Eye (tissue), 1 donor: ENCODE data around the gene LVRN.
A peak's percentile ranks its signal among the peaks of the same experiment; 100 is the strongest.

ENCODE experiments used
- DNase-seq: peaks from one replicate; pipeline ENCODE4 v3.0.0-alpha.2; 2015

The LVRN gene

DNA sequence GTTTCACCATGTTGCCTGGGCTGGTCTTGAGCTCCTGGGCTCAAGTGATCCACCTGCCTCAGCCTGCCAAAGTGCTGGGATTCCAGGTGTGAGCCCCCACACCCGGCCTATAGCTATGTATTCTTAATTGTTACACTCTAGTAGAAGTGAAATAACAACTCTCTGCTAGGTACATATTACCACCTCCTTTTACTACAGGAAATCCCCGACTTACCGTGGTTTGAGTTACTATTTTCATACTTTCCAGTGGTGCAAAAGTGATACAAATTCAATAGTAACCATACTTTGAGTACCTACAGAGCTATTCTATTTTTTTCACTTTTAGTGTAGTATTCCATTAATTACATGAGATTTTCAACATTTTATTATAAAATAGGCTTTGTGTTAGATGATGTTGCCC, 70.7 kb downstream of the LVRN start:
- DNase-seq = no peak

DNA sequence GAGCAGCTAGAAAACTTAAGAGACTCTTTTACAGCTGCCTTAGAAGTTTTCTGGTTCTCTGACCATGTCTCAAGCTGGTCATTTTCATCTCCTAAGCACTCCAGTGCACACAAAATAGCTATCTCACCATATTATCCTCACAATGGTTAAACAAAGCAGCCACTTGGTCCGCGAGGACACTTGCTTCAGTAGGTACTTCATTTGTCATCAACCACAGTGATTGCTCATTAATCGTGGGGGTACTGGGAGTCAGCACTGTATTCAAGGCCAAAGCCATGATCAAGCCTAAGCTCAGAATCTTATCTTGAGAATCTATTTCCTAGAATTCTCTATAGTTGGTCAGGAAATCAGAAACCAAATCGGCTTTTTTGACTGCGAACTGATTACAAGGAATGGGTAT, 72.8 kb downstream of the LVRN start:
- DNase-seq = no peak

DNA sequence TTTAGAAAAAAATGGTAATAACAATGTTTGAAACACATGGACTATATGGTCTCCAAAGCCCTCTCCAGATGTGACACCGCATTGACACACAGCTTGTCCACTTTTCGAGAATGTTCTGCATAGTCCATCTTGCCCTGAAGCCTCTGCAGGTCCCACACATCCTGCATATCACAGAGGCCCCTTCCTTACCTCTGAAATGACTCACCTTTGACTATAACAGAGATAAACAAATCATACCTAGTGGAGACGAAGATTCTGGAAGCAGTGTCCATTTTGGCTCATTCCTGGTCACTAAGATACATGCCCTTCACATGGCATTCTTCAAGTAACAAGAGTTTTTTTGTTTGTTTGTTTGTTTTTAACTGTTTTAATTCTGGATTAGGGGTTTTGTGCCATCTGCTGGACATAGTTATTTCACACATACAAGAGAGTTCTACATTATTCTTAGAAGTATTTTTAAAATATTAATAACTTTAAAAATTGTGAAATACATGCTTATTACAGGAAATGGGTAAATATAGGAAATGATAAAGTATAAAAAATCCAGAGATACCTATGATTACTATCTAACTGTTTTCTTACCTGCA, 75.1 kb downstream of the LVRN start:
- no peak for DNase-seq

DNA sequence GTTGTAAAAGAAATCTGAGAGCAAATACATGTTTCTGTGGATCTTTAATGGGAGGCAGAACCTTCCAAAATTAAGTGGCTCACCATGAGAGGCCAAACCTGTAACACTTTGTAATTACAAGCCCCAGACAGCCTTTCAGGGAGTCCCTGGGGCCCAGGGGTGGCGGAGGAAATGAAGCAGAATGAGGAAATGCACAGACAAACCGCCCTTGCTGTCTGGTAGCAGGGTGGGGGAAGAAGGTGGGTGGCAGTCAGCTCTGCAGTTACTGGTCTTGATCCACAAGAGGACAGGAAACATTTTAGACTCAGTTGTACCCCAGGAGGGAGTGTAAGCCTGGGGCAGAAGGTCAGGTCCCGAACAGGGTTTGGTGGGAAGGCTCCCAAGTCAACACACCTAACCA, 76.5 kb downstream of the LVRN start:
- no peak for DNase-seq

DNA sequence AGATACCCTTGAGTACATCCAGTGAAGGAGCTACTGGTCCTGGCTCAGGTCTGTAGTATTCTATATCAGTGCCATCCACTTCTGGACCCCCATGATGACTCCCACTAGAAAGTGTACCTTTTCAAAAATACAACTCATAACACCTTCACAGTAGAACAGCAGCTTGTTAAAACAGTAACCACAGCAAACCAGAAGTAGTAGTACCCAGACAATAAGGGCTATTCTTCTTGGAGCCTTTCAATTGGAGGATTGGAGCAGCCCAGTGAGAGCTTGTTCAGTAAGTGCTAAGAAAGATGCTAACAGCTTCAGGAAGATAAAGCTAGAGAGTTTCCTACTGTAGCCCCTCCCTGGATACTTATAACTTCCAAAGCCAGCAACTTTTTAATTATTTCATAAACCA, 80.1 kb downstream of the LVRN start:
- DNase-seq = no peak

DNA sequence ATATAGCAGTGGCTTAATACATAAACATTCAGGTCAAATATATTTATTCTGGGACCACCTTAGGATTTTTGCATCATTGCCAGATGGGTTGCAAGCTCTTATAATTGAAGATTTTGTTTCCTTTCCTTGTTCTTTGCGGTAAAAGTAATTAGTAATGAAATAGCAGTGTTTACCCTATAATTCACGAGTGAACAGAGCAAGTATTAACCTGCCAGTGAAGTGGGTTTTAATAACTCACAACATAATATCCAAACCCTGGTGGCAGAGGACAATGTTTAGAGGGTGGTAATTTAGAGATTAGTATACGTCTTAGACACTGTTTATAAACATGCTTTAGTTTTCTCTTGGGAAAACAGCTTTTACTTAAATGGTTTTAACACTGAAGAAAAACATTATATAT, 81.8 kb downstream of the LVRN start:
- DNase-seq = no peak

DNA sequence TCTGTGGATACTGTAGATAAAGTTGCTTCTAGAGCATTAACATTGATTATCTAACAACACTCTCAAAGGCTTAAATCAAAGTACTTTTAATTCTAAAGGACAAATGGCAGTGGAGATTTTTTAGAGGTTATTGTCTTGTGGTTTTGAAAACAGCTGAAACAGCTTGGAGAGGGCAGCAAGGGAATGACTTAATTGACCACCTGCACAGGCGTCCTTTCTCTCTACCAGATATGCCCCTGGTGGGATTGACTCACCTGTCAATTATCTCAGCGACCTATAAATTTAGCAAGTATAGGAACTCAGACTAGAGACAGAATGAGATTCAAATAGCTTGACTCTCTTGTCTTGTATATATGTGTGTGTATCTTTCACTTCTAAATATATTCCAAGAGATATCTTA, 83.5 kb downstream of the LVRN start:
- DNase-seq = no peak

DNA sequence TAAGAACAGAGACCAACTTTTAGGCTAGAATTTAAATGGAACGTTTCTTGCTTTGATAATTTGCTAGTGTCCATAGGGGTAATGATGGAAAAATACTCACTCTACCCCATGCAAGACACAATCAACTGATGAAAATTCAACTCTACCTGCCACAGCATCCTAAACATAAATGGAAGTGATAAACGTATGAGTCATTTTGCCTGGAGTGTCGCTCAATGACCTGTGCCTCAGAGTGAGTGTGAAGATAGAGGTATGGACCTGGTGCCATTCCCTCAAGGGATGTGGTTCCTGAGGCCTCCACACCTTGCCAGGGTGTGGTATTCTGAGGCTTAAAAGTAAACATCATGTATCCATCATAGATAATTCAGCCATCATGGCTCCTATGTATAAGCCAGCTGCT, 84.0 kb downstream of the LVRN start:
- no peak for DNase-seq

DNA sequence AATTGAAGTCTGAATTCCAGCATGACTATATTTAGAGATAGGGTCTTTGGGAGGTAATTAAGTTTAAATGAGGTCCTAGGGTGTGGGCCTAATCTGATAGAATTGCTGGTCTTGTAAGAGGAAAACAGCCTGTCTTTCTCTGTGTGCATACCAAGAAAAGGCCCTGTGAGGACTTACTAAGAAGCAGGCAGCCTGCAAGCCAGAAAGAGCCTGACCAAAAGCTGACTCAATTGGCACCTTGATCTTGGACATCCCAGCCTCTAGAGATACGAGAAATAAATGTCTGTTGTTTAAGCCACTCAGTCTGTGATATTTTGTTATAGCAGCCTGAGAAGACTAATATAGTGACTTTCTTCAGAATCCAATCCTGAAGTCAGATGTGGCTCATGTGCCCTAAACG, 84.5 kb downstream of the LVRN start:
- DNase-seq = no peak

DNA sequence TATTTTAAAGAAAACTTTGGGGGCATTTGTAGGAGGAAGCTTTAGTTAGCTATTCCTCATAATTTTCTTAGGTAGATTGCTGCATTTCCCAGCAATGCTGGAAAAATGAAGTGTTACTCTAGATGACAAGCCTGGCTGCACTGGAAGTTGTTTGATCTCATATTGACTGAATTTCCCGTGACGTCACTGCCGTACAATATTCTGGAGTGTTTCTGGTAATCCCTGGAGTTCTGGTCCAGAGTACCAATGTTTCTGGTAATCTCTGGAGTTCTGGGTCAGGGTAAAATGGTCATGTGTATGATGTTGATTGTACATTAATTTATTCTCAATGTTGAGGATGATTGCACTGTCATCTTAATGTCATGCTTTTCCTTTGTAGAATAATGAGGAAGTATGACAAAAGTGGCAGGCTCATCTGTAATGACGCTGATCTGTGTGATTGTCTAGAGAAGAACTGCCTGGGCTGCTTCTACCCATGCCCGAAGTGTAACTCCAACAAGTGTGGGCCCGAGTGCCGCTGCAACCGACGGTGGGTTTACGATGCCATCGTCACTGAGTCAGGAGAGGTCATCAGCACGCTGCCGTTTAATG, 96.2 kb downstream of the LVRN start:
- no peak for DNase-seq

DNA sequence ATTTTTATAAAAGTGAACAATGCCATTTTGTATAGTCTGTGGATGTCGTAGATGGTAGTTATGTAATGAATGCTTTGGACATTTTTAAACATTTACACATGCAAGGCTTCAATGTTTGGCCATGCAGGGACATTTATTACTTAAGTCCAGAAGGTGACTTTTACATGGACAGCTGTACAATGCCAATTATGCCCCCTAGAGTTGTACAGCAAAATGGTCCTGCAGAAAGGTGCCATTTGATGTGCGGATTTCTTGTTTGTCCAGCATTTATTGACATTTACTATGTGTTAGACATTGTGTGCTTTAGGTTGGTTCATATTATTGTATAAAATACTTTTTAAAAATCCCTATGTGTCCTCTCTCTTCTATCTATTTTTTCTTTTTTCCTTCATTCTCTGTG, 100.1 kb downstream of the LVRN start:
- DNase-seq = no peak

DNA sequence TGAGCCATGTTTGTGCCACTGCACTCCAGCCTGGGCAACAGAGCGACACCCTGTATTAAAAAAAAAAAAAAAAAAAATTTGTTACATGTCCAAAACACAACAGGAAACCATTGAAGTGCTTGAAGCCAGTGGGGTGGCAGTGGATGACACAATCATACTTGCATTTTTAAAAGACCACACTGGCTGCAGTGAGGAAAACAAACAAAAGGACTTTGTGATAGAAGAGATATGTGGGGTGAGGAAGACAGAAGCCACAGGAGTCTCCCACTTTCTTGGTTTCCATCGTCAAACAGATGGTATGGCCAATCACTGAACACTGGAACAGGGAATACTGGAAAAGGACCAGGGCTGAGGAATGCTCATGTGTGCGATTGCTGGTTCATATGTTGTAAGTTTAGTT, 101.7 kb downstream of the LVRN start:
- no peak for DNase-seq

DNA sequence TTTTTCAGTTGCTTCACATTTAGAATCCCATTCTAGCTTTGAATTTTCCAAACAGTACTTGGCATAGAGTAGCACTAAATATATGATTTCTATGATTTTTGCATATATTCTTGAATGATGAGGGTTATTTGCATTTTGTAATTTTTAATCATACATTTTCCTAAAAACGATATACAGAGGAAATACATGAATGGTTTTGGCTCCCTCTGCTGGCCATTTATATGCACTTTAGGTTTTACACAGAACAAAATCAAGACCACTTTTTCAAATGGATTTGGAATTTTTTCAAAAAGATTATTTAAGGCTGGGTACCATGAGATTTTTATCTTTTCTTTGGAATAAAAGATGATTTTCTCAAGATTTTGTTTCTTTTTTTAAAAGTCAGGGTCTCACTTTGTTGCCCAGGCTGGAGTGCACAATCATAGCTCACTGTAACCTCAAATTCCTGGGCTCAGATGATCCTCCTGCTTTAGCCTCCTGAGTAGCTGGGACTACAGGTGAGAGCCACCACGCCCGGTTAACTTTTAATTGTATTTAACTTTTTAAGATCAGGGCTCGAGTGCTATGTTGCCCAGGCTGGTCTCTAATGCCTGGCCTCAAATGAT, 105.9 kb downstream of the LVRN start:
- peak; percentile 87 for DNase-seq

DNA sequence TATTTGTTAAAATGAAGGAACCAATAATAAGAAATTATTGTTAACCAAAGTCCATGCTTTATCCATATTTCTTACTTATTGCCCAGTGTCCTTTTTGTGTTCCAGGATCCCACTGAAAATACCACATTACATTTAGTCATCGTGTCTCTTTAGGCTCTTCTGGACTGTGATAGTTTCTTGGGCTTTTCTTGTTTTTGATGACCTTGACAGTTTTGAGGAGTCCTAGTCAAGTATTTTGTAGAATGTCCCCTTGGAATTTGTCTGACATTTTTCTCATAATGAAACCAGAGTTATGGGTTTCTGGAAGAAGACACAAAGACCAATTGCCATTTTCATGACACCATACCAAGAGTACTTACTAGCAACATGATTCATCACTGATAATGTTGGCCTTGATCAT, 108.9 kb downstream of the LVRN start:
- no peak for DNase-seq

DNA sequence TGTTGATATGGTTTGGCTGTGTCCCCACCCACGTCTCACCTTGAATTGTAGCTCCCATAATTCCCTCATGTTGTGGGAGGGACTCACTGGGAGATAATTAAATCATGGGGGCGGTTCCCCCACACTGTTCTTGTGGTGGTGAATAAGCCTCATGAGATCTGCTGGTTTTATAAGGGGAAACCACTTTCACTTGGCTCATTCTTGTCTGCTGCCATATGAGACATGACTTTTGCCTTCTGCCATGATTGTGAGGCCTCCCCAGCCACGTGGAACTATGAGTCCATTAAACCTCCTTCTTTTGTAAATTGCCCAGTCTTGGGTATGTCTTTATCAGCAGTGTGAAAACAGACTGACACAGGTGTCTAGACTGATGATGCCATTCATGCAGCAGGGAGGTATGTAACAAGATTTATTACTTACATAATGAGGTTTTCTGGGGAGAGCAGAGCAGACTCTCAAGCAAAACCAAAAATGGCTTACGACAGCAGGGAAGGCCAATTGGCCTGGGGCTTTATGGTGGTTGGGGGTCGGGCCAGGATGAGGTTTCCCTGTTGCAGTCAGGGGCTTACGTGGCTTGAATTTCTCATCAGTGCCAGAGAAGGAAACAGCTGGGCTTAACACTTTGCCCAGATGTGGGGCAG, 113.0 kb downstream of the LVRN start:
- DNase-seq = no peak

DNA sequence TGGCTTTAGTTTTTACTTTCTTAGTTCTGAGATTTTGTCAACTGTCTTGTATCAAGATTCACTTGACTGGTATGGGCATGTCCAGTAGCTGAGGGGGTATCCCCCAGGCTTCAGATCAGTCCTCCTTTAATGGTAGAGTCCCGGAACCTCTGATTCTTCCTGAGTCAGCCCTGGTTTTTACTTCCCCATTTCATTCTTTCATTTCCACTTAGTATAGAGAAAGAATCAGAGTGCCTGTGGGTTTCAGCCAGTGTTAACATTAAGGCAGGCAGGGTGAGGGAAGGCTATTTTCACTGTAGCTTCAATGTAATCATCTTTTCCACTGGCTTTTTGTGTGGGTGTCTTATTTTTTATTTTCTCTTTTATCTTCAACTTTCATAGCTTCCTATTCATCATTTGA, 114.2 kb downstream of the LVRN start:
- DNase-seq = no peak
